ENCODE results near the gene VAMP1.

Gene VAMP1

DNA sequence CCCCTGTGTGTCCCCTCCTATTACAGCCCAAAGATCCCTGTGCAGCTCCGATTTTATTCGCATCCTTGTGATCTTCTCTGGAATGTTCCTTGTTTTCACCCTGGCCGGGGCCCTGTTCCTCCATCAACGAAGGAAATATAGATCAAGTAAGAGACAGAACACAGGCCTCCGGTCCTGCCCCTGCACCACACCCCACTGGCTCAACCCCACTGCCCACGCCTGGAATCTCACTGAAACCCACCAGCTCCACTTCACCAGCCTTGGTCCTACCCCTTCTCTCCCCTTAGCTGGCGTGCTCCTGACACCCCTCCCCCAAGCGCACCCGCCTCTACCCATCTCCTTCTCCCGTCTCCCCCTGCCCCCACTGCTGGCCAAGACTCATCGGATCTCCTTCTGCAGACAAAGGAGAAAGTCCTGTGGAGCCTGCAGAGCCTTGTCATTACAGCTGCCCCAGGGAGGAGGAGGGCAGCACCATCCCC lies 19.6 kb downstream of the VAMP1 start:
- TF ChIP-seq ZNF623 (tag by site-specific recombination; IDR thresholded peaks at IDR 0.05): no peak
- TF ChIP-seq ZNF184 (tag by site-specific recombination; IDR thresholded peaks at IDR 0.05): no peak
- TF ChIP-seq, protein P1, sequence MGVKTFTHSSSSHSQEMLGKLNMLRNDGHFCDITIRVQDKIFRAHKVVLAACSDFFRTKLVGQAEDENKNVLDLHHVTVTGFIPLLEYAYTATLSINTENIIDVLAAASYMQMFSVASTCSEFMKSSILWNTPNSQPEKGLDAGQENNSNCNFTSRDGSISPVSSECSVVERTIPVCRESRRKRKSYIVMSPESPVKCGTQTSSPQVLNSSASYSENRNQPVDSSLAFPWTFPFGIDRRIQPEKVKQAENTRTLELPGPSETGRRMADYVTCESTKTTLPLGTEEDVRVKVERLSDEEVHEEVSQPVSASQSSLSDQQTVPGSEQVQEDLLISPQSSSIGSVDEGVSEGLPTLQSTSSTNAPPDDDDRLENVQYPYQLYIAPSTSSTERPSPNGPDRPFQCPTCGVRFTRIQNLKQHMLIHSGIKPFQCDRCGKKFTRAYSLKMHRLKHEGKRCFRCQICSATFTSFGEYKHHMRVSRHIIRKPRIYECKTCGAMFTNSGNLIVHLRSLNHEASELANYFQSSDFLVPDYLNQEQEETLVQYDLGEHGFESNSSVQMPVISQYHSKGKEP (tag by site-specific recombination; IDR thresholded peaks at IDR 0.05): no peak
- no peak for TF ChIP-seq ZNF354C (tag by site-specific recombination; IDR thresholded peaks at IDR 0.05; ENCODE audit: borderline replicate concordance, low read depth)
- no peak for TF ChIP-seq MEIS1 (CRISPR knock-in tag; IDR thresholded peaks at IDR 0.05; ENCODE audit: borderline replicate concordance)
- no peak for TF ChIP-seq ZNF292 (tag by site-specific recombination; IDR thresholded peaks at IDR 0.05; ENCODE audit: borderline replicate concordance, low read depth)
- TF ChIP-seq TCF7L2 (IDR thresholded peaks at IDR 0.05; ENCODE audit: borderline replicate concordance, low read depth, low read length): no peak
- no peak for TF ChIP-seq ZNF202 (tag by site-specific recombination; IDR thresholded peaks at IDR 0.05; ENCODE audit: borderline replicate concordance)
- TF ChIP-seq ZNF548 (tag by site-specific recombination; IDR thresholded peaks at IDR 0.05): no peak
- H3K9me3 ChIP-seq (ENCODE audit: control insufficient read depth, insufficient read depth, low read depth, low read length): no peaks in the 10 kb centered on the region
- H3K36me3 ChIP-seq (ENCODE audit: control insufficient read depth in 2 of 2, insufficient read depth in 1 of 2, low read length in 2 of 2): no peaks in the 10 kb centered on the region
- POLR2A ChIA-PET: interaction anchor here (0.6 to 2.4 kb wide), 2 partner anchors 20 to 39 kb away, joined by 4 to 7 read pairs; partner anchors contain the start of gene VAMP1
- CTCF ChIA-PET: interaction anchor here (0.9 to 2.4 kb wide), 2 partner anchors 15 to 36 kb away, joined by 3 to 12 read pairs; no protein-coding TSS in a partner anchor
- H3K27ac ChIP-seq (ENCODE audit: extremely low read depth, low read depth, low read length): no peak overlapping the region
- no peak overlapping the region for H3K4me3 ChIP-seq (ENCODE audit: low read depth, low read length)
- H3K4me1 ChIP-seq (ENCODE audit: control insufficient read depth, insufficient read depth, low read length): no peaks in the 10 kb centered on the region

DNA sequence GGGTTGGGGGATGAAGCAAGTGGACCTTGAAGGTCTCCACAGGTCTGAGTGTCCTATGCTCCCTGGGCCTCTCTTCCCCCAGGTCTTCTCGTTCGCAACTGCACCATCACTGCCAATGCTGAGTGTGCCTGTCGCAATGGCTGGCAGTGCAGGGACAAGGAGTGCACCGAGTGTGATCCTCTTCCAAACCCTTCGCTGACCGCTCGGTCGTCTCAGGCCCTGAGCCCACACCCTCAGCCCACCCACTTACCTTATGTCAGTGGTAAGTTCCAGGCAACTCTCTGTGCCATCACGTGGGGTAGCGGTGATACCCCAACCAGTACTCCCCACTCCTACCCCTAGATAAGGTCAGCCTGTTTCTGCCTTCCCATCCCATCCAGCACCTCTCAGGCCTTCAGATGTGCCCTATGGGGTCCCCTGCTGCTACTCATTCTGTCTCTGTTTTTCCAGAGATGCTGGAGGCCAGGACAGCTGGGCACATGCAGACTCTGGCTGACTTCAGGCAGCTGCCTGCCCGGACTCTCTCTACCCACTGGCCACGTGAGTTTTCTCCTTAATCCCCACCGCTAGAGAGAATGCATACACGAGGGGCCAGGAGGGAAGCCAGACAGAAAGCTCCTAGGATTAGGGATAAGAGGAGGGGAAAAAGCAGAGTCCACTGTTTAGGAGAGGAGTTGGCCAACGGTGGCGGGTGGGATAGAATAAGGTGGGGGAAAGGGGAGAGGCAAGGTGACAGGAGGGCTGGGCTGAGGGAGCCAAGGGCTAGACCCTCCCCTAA lies 20.2 kb downstream of the VAMP1 start:
- Histone ChIP-seq H3K9me3 (ENCODE audit: control insufficient read depth, insufficient read depth, low read depth, low read length) (no peaks in the 10 kb centered on the region), H3K4me3 (ENCODE audit: low read depth, low read length) (no peak overlapping the region), H3K36me3 (ENCODE audit: control insufficient read depth in 2 of 2, insufficient read depth in 1 of 2, low read length in 2 of 2) (no peaks in the 10 kb centered on the region), H3K4me1 (ENCODE audit: control insufficient read depth, insufficient read depth, low read length) (no peaks in the 10 kb centered on the region), H3K27ac (ENCODE audit: extremely low read depth, low read depth, low read length) (no peak overlapping the region)
- TF ChIP-seq ZNF585B (tag by site-specific recombination; IDR thresholded peaks at IDR 0.05) (no peak), HOXC10 (CRISPR knock-in tag; IDR thresholded peaks at IDR 0.05) (no peak), ZNF510 (tag by site-specific recombination; IDR thresholded peaks at IDR 0.05; ENCODE audit: insufficient replicate concordance) (no peak), ZFP41 (tag by site-specific recombination; IDR thresholded peaks at IDR 0.05; ENCODE audit: borderline replicate concordance) (no peak), GLI2 (tag by site-specific recombination; IDR thresholded peaks at IDR 0.05; ENCODE audit: borderline replicate concordance, low read depth) (no peak), ZFHX2 (tag by site-specific recombination; conservative IDR thresholded peaks at IDR 0.05) (no peak)
- TF ChIP-seq, protein P2, sequence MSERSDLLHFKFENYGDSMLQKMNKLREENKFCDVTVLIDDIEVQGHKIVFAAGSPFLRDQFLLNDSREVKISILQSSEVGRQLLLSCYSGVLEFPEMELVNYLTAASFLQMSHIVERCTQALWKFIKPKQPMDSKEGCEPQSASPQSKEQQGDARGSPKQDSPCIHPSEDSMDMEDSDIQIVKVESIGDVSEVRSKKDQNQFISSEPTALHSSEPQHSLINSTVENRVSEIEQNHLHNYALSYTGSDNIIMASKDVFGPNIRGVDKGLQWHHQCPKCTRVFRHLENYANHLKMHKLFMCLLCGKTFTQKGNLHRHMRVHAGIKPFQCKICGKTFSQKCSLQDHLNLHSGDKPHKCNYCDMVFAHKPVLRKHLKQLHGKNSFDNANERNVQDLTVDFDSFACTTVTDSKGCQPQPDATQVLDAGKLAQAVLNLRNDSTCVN (tag by site-specific recombination; optimal IDR thresholded peaks at IDR 0.05): no peak
- TF ChIP-seq, protein P3, sequence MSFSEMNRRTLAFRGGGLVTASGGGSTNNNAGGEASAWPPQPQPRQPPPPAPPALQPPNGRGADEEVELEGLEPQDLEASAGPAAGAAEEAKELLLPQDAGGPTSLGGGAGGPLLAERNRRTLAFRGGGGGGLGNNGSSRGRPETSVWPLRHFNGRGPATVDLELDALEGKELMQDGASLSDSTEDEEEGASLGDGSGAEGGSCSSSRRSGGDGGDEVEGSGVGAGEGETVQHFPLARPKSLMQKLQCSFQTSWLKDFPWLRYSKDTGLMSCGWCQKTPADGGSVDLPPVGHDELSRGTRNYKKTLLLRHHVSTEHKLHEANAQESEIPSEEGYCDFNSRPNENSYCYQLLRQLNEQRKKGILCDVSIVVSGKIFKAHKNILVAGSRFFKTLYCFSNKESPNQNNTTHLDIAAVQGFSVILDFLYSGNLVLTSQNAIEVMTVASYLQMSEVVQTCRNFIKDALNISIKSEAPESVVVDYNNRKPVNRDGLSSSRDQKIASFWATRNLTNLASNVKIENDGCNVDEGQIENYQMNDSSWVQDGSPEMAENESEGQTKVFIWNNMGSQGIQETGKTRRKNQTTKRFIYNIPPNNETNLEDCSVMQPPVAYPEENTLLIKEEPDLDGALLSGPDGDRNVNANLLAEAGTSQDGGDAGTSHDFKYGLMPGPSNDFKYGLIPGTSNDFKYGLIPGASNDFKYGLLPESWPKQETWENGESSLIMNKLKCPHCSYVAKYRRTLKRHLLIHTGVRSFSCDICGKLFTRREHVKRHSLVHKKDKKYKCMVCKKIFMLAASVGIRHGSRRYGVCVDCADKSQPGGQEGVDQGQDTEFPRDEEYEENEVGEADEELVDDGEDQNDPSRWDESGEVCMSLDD (tag by site-specific recombination; IDR thresholded peaks at IDR 0.05): no peak
- ChIA-PET POLR2A (no interaction called here), CTCF (interaction anchor here (0.9 kb wide), 1 partner anchor 37 kb away, joined by 3 read pairs; no protein-coding TSS in a partner anchor)
